ENCODE measurements around the gene PXDC1.
"Not testable (repeated sequence)": the region's sequence is repeated elsewhere in the genome, so short reads cannot be mapped to it uniquely, and the experiment has no call there.

Gene PXDC1

GRCh38 chr6:3729603-3730344 is 21.7 kb downstream of the PXDC1 start:
- DNase-seq: no peak

GRCh38 chr6:3727593-3728108 is 23.9 kb downstream of the PXDC1 start:
- DNase-seq: no peak

- no peak for DNase-seq
Measured at GRCh38 chr6:3727036-3727435, 24.5 kb downstream of the PXDC1 start.

- DNase-seq: no peak
Measured at GRCh38 chr6:3726421-3726820, 25.1 kb downstream of the PXDC1 start.

- no peak for DNase-seq
Measured at GRCh38 chr6:3725145-3726047, 26.1 kb downstream of the PXDC1 start.

GRCh38 chr6:3724451-3725144 is 26.9 kb downstream of the PXDC1 start:
- no peak for DNase-seq

GRCh38 chr6:3723966-3724365 is 27.5 kb downstream of the PXDC1 start:
- DNase-seq: no peak

- no peak for DNase-seq
Measured at GRCh38 chr6:3723251-3723650, 28.3 kb downstream of the PXDC1 start.

- DNase-seq: no peak
Measured at GRCh38 chr6:3722785-3723184, 28.7 kb downstream of the PXDC1 start.

- no peak for DNase-seq
Measured at GRCh38 chr6:3721810-3722621, 29.5 kb downstream of the PXDC1 start.

- not testable (repeated sequence) for DNase-seq
Measured at GRCh38 chr6:3720770-3721169, 30.7 kb downstream of the PXDC1 start.

- no peak for DNase-seq
Measured at GRCh38 chr6:3719462-3720308, 31.8 kb downstream of the PXDC1 start.

GRCh38 chr6:3718407-3718806 is 33.1 kb downstream of the PXDC1 start:
- DNase-seq: no peak

- DNase-seq: no peak
Measured at GRCh38 chr6:3715285-3715684, 36.2 kb downstream of the PXDC1 start.

GRCh38 chr6:3714768-3715167 is 36.7 kb downstream of the PXDC1 start:
- DNase-seq: no peak

- no peak for DNase-seq
Measured at GRCh38 chr6:3714111-3714510, 37.4 kb downstream of the PXDC1 start.

- DNase-seq: no peak
Measured at GRCh38 chr6:3712827-3713665, 38.5 kb downstream of the PXDC1 start.

GRCh38 chr6:3711776-3712175 is 39.7 kb downstream of the PXDC1 start:
- no peak for DNase-seq

GRCh38 chr6:3710403-3710802 is 41.1 kb downstream of the PXDC1 start:
- no peak for DNase-seq

GRCh38 chr6:3708540-3708939 is 43.0 kb downstream of the PXDC1 start:
- no peak for DNase-seq
